A549 (cell line): ENCODE measurements around the gene TPH1. TPM values are rescaled to one million over a fixed set of nuclear protein-coding genes. Genes with fewer than 3 reads are reported as not detected.

Experiments used
- ATAC-seq, 2 experiments: fragments of 200-7000 bp in 1 of 2; fragments of >200 bp in 1 of 2; cut with Nextera tagmentation in 1 of 2; cut with Tn5 transposase in 1 of 2; 3 replicates each; pipeline versions ENCODE4 v1.8.0 to v1.9.1; 2018 to 2020; ENCODE audit warnings: mild to moderate bottlenecking in 1 of 2, moderate library complexity in 1 of 2
- CTCF ChIA-PET: fragments of 300-600 bp; sonication (Branson Sonifier 250); formaldehyde crosslinking; extraction: SDS; loops from one replicate; lab custom pipeline; 2021; ENCODE audit warnings: antibody characterized with exemption, inconsistent platforms; lab: Yijun Ruan, JAX
- POLR2A ChIA-PET: fragments of 350-600 bp; formaldehyde crosslinking; extraction: SDS; loops from one replicate; lab custom pipeline; 2021; ENCODE audit warnings: antibody characterized with exemption, inconsistent platforms; lab: Yijun Ruan, JAX
- DNase-seq, 2 experiments: peaks; one replicate each; pipeline versions ENCODE4 v3.0.0 to v3.0.0-alpha.2; 2011 to 2016; ENCODE audit warnings: low read depth in 1 of 2, low spot score in 1 of 2
- FAIRE-seq: peaks from 2 replicates; lab custom pipeline; 2011; peaks lifted over from hg19 to GRCh38; lab: Jason Lieb, UNC
- H3K27ac ChIP-seq, 2 experiments: fragments of >200 bp; sonication (Bioruptor Twin); formaldehyde crosslinking; 3 replicates each; pipeline ENCODE4 v1.5.1; 2016 to 2017
- H3K4me1 ChIP-seq: fragments of >200 bp; sonication (Bioruptor Twin); formaldehyde crosslinking; 3 replicates; pipeline ENCODE4 v1.6.1; 2016
- H3K4me2 ChIP-seq: fragments of >200 bp; sonication (Bioruptor Twin); formaldehyde crosslinking; 3 replicates; pipeline ENCODE4 v1.6.1; 2016
- H3K4me3 ChIP-seq: fragments of >200 bp; sonication (Bioruptor Twin); formaldehyde crosslinking; 3 replicates; pipeline ENCODE4 v1.5.1; 2016
- H3K9me3 ChIP-seq: fragments of >200 bp; sonication (Bioruptor Twin); formaldehyde crosslinking; 3 replicates; pipeline ENCODE4 v1.6.1; 2016
- CBX2 ChIP-seq: fragments of 200-600 bp; sonication (generic); IDR thresholded peaks from 2 replicates; pipeline ENCODE4 v1.6.1; 2016; ENCODE audit warnings: low read depth, mild to moderate bottlenecking, borderline replicate concordance
- CTCF ChIP-seq: fragments of >200 bp; sonication (Bioruptor Twin); formaldehyde crosslinking; IDR thresholded peaks from 3 replicates; pipeline ENCODE4 v1.5.1; 2016
- EHF ChIP-seq: fragments of 250-450 bp; sonication (Bioruptor Pico); IDR thresholded peaks from 2 replicates; pipeline ENCODE4 v1.5.0; 2020; ENCODE audit warnings: mild to moderate bottlenecking
- EP300 ChIP-seq, 2 experiments: fragments of >200 bp; sonication (Bioruptor Twin); formaldehyde crosslinking; IDR thresholded peaks; 2 replicates in 1 of 2; 3 replicates in 1 of 2; pipeline ENCODE4 v1.6.1; 2016 to 2017
- ESRRA ChIP-seq: fragments of 150-350 bp; IDR thresholded peaks from 2 replicates; pipeline ENCODE4 v1.6.1; 2014; ENCODE audit warnings: mild to moderate bottlenecking, low read length, borderline replicate concordance
- FOSB ChIP-seq: fragments of 250-450 bp; sonication (Bioruptor Pico); IDR thresholded peaks from 2 replicates; pipeline ENCODE4 v1.5.0; 2020; ENCODE audit warnings: mild to moderate bottlenecking, moderate library complexity
- FOXS1 ChIP-seq: fragments of 250-450 bp; sonication (Bioruptor Pico); IDR thresholded peaks from 2 replicates; pipeline ENCODE4 v1.5.0; 2020; ENCODE audit warnings: mild to moderate bottlenecking, moderate library complexity
- HDAC2 ChIP-seq: fragments of 200-600 bp; sonication (generic); IDR thresholded peaks from 2 replicates; pipeline ENCODE4 v1.6.1; 2016
- HEYL ChIP-seq: fragments of 250-450 bp; sonication (Bioruptor Pico); IDR thresholded peaks from 2 replicates; pipeline ENCODE4 v1.8.0; 2021; ENCODE audit warnings: mild to moderate bottlenecking, moderate library complexity
- HOXA7 ChIP-seq: fragments of 250-450 bp; sonication (Bioruptor Pico); IDR thresholded peaks from 2 replicates; pipeline ENCODE4 v1.5.0; 2020; ENCODE audit warnings: mild to moderate bottlenecking, moderate library complexity
- HOXB13 ChIP-seq: fragments of 250-450 bp; sonication (Bioruptor Pico); IDR thresholded peaks from 2 replicates; pipeline ENCODE4 v1.5.0; 2020; ENCODE audit warnings: low read depth, mild to moderate bottlenecking, moderate library complexity
- MAFK ChIP-seq: fragments of 450-650 bp; IDR thresholded peaks from 2 replicates; pipeline ENCODE4 v1.6.1; 2014; ENCODE audit not compliant: partially characterized antibody
- POLR2A ChIP-seq: IDR thresholded peaks from 2 replicates; pipeline ENCODE4 v1.6.1; 2012; ENCODE audit warnings: mild to moderate bottlenecking, low read length
- RAD21 ChIP-seq, 2 experiments: fragments of >200 bp in 1 of 2; sonication (Bioruptor Twin) in 1 of 2; formaldehyde crosslinking in 1 of 2; IDR thresholded peaks in 1 of 2; conservative IDR thresholded peaks in 1 of 2; 2 replicates in 1 of 2; 3 replicates in 1 of 2; pipeline ENCODE4 v1.6.1; 2012 to 2018; ENCODE audit warnings: inconsistent platforms in 1 of 2
- RARB ChIP-seq: fragments of 250-450 bp; sonication (Bioruptor Pico); IDR thresholded peaks from 2 replicates; pipeline ENCODE4 v1.8.0; 2021; ENCODE audit warnings: mild to moderate bottlenecking, moderate library complexity
- RFX5 ChIP-seq: fragments of 450-650 bp; IDR thresholded peaks from 2 replicates; pipeline ENCODE4 v1.7.1; 2014; ENCODE audit warnings: antibody characterized with exemption, mild to moderate bottlenecking, moderate library complexity
- SMC3 ChIP-seq: fragments of >200 bp; sonication (Bioruptor Twin); formaldehyde crosslinking; IDR thresholded peaks from 3 replicates; pipeline ENCODE4 v1.6.1; 2018; ENCODE audit warnings: inconsistent platforms
- USF2 ChIP-seq: fragments of 450-650 bp; IDR thresholded peaks from 2 replicates; pipeline ENCODE4 v1.6.1; 2014; ENCODE audit warnings: antibody characterized with exemption
- ZFP36 ChIP-seq: fragments of 450-650 bp; IDR thresholded peaks from 2 replicates; pipeline ENCODE4 v1.6.1; 2014; ENCODE audit warnings: borderline replicate concordance; ENCODE audit not compliant: partially characterized antibody
- ZNF302 ChIP-seq: fragments of 250-450 bp; sonication (Bioruptor Pico); IDR thresholded peaks from 2 replicates; pipeline ENCODE4 v1.9.0; 2021; ENCODE audit warnings: inconsistent platforms, mild to moderate bottlenecking, moderate library complexity
- WGBS: methylation state at CpG from one replicate; pipeline ENCODE4 v1.1.6; 2017; ENCODE audit errors: missing lambda C conversion rate; 5-methylcytosine and 5-hydroxymethylcytosine counted together
- polyA plus RNA-seq, 4 experiments: library from polyadenylated mRNA; depleted of rRNA in 3 of 4; stranded (reverse); fragments of >200 nt; fragmentation: RNase III in 1 of 4; extraction: RNeasy Plus Mini Kit Qiagen cat#74134 plus additional on column Dnase treatment in 1 of 4; gene quantifications; 2 replicates in 3 of 4; 3 replicates in 1 of 4; pipeline ENCODE4 v1.2.3, GENCODE V29; 2011 to 2017

Gene TPH1
- polyA plus RNA-seq, 2 of the 4 experiments (the other 2 are of a cell fraction): 0.09 to 0.34 TPM

- Histone ChIP-seq H3K4me3 (no peak overlapping the region), H3K27ac (no peak overlapping the region), H3K4me2 (no peak overlapping the region), H3K9me3 (no peaks in the 10 kb centered on the region), H3K4me1 (no peaks in the 10 kb centered on the region)
- ATAC-seq (no peak), FAIRE-seq (no peak), DNase-seq (no peak)
- 86% methylated on average over 8 of the region's 8 CpGs for WGBS
- CTCF ChIA-PET: interaction anchor here (0.8 kb wide), 1 partner anchor 40 kb away, joined by 3 read pairs; the partner anchor contains the start of gene SAAL1
- POLR2A ChIA-PET: no interaction called here
- TF ChIP-seq EHF (CRISPR knock-in tag) (no peak), POLR2A (no peak), USF2 (no peak), HOXB13 (CRISPR knock-in tag) (no peak), FOSB (CRISPR knock-in tag) (no peak), HEYL (CRISPR knock-in tag) (no peak), HDAC2 (no peak)
Observed at GRCh38 chr11:18065572-18065971, 19.5 kb upstream of the TPH1 start.

- no peak overlapping the region for H3K4me2 ChIP-seq
- no peak overlapping the region for H3K4me3 ChIP-seq
- H3K4me1 ChIP-seq: no peaks in the 10 kb centered on the region
- 73% methylated on average over 7 of the region's 7 CpGs for WGBS
- no peak for FAIRE-seq
- H3K9me3 ChIP-seq: no peaks in the 10 kb centered on the region
- H3K27ac ChIP-seq: no peak overlapping the region
- CTCF ChIA-PET: interaction anchor here (0.8 to 1.6 kb wide), 2 partner anchors 41 to 51 kb away, joined by 3 to 4 read pairs; partner anchors contain the start of gene SAAL1
- POLR2A ChIA-PET: no interaction called here
- no peak for ATAC-seq
- DNase-seq: no peak
- TF ChIP-seq RFX5: no peak
- peak; percentile 42 for TF ChIP-seq MAFK
- no peak for TF ChIP-seq RARB (CRISPR knock-in tag)
Observed at GRCh38 chr11:18064450-18065054, 18.5 kb upstream of the TPH1 start.

GRCh38 chr11:18063862-18064434, 17.9 kb upstream of the TPH1 start:
- Histone ChIP-seq H3K27ac (no peak overlapping the region), H3K9me3 (no peaks in the 10 kb centered on the region), H3K4me3 (no peak overlapping the region), H3K4me1 (no peaks in the 10 kb centered on the region), H3K4me2 (no peak overlapping the region)
- no peak for ATAC-seq
- TF ChIP-seq SMC3 (no peak), ZFP36 (no peak), CTCF (no peak), MAFK (no peak), RAD21 (conservative IDR thresholded peaks at IDR 0.05 in 1 of 2, IDR thresholded peaks at IDR 0.05 in 1 of 2) (no peak), FOXS1 (CRISPR knock-in tag) (no peak), ESRRA (no peak), ZNF302 (CRISPR knock-in tag) (no peak), HDAC2 (no peak)
- CTCF ChIA-PET: interaction anchor here (1.0 to 1.6 kb wide), 2 partner anchors 52 to 97 kb away, joined by 3 to 4 read pairs; no protein-coding TSS in a partner anchor
- POLR2A ChIA-PET: no interaction called here
- 77% methylated on average over 4 of the region's 4 CpGs for WGBS
- DNase-seq: no peak
- FAIRE-seq: no peak

GRCh38 chr11:18063125-18063524, 17.1 kb upstream of the TPH1 start:
- no peaks in the 10 kb centered on the region for H3K9me3 ChIP-seq
- H3K27ac ChIP-seq: no peak overlapping the region
- DNase-seq: no peak
- ChIA-PET CTCF (interaction anchor here (1.0 to 1.6 kb wide), 2 partner anchors 52 to 96 kb away, joined by 3 to 4 read pairs; no protein-coding TSS in a partner anchor), POLR2A (no interaction called here)
- WGBS: 65% methylated on average over 5 of the region's 5 CpGs
- ATAC-seq: no peak
- no peak overlapping the region for H3K4me2 ChIP-seq
- no peak for FAIRE-seq
- no peak overlapping the region for H3K4me3 ChIP-seq
- H3K4me1 ChIP-seq: no peaks in the 10 kb centered on the region
- TF ChIP-seq CBX2 (no peak), HOXA7 (CRISPR knock-in tag) (no peak), RFX5 (no peak), EP300 (IDR thresholded peaks at IDR 0.05) (no peak)
